HUDEP-2 (cell line): Measurements from ENCODE around the gene KRT20.
"Not testable (repeated sequence)": the region's sequence is repeated elsewhere in the genome, so short reads cannot be mapped to it uniquely, and the experiment has no call there.

ENCODE experiments used
- DNase-seq, 76 experiments: peaks; one replicate each; lab custom pipeline; 2025; ENCODE audit not compliant: unreplicated experiment in 76 of 76; lab: John Stamatoyannopoulos, UW

The KRT20 gene

GRCh38 chr17:40900809-40901356 is 15.8 kb upstream of the KRT20 start:
- no peak for DNase-seq

DNA sequence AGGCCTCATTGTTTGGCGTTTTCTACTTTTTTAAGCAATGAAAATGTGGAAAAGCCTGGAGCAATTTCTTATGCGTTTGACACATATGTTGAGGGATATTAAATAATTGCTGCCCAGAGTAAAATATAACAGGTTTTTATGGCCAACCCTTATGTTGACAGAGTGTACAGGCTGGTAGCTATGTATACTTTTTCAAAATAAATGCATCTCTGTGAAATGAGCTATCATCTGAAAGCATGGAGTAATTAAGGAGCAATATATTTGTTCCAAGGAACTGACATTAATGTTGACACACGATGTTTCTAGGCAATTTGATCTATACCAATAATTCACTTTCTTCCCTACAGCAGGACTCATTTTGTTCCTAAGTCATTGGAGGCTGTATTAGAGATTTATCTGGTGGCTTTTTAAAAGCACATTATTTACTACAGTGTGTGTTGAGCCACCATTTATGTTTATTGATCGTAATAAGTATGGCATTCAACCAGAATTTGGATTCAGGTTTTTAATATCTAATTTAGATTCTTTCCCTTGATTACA is 11.9 kb upstream of the KRT20 start:
- no peak for DNase-seq

- DNase-seq = no peak
Measured at GRCh38 chr17:40895106-40895730, 10.2 kb upstream of the KRT20 start.

- DNase-seq = no peak
Measured at GRCh38 chr17:40888196-40888720, 3.2 kb upstream of the KRT20 start.

DNA sequence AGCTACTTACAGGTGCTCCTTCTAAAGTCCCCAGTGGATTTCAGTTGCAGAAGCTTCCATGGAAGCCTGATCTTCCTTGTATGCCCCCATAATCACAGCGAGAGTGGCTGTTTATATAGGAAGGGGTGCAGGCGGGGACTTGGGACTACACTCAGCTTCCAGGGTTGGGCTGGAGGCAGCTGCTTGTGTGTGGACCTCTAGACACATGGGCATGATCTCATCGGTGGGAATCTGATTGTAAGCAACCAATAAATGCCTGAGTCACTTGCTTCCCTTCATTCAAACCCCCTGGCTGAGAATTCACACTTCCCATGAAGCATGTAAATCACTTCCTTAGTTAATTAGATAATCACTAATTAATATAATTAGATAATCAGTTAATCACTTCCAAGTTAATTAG is 1.0 kb upstream of the KRT20 start:
- DNase-seq = no peak

GRCh38 chr17:40883626-40884334 is 1.3 kb downstream of the KRT20 start:
- no peak for DNase-seq

DNA sequence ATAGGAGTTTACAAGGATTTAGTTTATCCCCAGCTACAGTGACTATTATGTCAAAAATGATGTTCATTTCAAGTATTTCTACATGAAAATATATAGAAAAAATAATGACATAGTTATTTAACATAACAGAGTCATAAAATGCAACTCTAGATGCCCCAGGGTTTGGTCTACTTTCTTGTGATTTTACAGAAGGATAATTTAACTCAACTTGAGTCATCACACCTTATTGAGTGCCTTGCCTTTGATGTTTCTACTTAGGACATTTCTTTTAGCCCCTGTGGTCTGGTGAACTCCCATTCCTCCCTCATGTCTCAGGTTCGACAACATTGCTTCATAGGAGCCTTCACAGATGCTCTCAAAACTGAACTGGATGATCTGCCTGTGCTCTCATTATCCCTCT is 2.0 kb downstream of the KRT20 start:
- DNase-seq = no peak

GRCh38 chr17:40879026-40879425 is 6.0 kb downstream of the KRT20 start:
- no peak for DNase-seq

DNA sequence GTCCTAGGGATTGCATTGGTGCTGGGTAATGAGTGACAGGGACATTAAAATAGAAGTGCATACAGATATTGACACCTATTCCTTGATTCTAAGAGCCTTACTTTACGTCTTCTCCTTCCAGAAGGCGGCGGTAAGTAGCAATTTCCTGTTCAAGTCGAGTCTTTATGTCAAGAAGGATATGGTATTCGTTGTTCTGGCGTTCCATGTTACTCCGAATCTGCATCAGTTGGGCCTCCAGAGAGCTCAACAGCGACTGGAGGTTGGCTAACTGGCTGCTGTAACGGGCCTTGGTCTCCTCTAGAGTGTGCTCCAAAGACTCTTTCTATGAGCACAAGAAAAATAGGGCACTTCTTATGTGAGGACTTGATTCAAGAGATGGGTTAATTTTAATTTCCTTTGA is 7.0 kb downstream of the KRT20 start:
- DNase-seq = no peak

DNA sequence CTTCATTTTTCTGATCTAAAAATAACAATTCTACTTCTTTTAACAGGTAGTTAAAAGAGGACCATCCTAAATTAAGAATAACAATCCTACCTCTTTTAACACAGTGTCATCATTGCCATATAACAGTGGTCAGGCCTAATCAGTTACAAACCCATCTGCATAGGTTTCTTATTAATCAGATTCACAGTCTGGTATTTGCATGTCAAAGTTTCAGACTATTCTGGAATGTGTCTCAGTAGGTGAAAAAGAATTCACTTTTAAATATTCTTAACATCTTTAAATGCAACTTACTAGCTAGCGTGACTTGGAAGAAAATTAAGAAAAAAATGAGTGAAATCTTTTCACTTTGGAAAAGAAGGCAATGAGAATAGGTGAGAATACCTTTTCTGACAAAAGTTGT is 11.2 kb downstream of the KRT20 start:
- no peak for DNase-seq

DNA sequence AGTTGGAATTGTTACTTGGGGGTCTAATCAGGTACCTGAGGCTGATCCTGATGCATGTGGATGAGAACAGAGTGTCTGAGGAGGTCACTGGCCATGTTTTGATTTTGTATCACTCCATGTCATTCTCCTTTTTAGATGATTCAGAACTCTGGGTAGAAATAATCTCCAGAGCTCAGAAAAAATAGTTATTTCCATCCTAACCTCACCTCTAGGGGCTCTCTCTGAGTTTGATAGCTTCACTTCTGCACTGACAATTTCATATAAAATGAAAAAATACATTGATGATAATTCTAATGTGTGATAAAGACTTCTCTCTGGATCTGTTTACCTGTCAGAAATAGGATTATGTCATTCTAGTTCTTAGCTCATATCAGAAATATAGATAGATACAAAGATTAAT is 11.8 kb downstream of the KRT20 start:
- DNase-seq = no peak

DNA sequence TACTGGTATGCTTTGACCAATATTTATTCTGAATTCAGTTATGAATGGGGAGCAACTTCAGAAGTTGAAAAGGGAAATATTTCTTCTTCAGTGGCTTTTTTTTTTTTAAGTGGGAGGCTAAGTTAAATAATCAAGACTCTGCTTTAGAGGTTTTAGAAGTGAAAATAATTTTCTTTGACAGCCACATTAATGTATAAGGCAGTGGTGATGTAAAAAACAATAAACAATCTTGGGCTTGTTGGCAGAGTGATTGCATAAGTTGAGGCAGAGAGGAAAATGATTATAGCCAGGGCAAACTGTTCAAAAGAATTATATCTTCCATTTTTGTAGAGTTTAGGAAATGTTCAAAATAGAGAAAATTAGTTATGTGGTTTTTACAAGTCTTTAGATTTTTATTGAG is 12.6 kb downstream of the KRT20 start:
- DNase-seq = no peak

GRCh38 chr17:40871316-40871715 is 13.7 kb downstream of the KRT20 start:
- DNase-seq = no peak

DNA sequence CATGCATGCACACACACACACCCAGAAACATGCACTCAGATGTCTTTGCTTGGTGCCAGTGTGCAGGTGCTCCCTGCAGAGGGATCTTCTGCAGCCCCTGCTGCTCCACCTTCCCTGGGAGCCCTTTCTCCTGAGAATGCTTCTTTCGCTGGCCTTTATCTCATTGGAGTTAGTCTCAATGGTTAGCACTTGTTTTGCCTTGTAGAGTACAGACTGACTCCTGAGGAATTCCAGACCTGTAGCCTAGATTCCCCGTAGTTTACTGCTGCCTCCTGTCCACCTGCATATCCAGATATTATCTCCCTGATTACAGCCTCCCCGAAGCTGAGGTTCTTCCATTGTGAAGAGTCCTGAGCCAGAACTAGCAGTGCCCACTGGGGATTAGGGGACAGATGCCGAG is 14.9 kb downstream of the KRT20 start:
- DNase-seq = no peak

DNA sequence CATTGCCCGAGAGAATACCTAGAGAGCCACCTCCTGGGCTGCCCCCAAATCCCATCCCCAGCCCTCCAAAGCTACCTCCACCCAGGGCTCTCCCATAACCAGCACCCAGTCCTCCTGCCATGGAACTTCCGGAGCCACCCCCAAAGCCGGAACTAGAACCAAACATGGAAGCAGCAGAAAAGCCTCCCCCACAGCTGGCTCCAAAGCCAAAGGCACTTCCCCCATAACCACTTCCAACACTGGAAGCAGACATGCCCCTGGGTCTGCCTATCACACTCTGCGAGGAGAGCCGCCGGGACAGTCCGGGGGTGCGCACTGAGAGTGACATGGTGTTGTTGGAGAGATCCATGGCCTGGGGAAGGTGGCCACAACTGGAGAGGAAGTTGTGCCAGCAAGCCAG is 18.2 kb downstream of the KRT20 start, which contains the start of gene KRT12:
KRT12 (minus strand) TSS at position 386 of the 400 bp plus-strand sequence; CDS start at position 349, 37 bp downstream.
- DNase-seq = no peak

- DNase-seq = no peak
Measured at GRCh38 chr17:40864661-40865390, 20.2 kb downstream of the KRT20 start.

- DNase-seq = peak in 4 of 76 experiments; percentile 1 to 8 (median 2)
Measured at GRCh38 chr17:40862985-40863733, 21.9 kb downstream of the KRT20 start.

GRCh38 chr17:40859536-40859935 is 25.5 kb downstream of the KRT20 start:
- DNase-seq = no peak

DNA sequence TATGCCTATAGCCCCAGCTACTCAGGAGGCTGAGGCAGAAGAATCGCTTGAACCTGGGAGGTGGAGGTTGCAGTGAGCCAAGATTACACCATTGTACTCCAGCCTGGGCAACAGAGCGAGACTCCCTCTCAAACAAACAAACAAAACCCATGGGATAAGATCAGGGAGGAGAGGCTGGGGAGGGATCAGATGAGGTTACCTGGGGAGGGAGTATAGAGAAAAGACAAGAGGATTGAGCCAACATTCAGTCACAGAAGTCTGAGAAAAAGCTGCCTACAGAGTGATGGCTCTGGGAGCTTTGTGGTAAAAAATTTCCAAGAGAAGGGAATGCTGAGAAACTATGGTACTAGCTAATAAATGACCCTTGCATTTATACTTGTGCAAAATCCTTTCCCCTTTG is 26.4 kb downstream of the KRT20 start:
- not testable (repeated sequence) for DNase-seq

- no peak for DNase-seq
Measured at GRCh38 chr17:40857535-40857934, 27.5 kb downstream of the KRT20 start.
